ENCODE measurements around the gene NHSL1. TPM values are rescaled to one million over a fixed set of nuclear protein-coding genes. Genes with fewer than 3 reads are reported as not detected.

NHSL1 gene
- total and polyA plus RNA-seq, 9 donors = 0.84 to 7.1 (median 2.6) TPM

DNA sequence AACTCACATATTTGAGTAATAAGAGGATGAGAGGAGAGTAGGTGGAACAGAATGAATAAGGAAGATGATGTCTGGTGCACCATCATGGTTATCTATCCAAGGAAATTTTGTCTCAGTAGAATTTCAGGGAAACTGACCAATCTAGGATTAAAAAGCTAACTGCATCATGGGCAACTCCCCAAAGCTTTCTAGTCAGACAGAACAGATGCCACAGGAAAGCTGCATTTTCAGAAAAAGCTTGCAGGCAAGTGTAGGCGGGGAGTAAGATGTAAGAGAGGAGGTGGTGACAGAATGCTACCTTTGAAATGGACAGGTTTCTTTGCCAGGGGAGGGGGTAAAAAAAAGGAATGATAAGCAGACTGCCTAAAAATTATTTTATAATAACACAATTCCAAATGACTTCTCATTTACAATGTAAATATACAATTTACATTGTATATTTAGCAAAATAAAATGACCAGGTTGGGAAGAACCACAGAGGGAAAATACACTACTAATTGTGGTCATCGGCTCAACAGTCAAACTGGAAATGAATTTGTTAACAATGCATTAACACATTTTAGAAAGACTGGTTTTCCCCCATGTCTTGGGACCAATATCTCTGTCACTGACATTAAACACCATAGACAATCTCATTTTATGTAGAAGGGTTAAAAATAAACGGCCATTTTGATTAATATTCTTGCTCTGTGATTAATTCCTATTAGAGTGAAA, 15.1 kb downstream of the NHSL1 start:
- no peaks in the 10 kb centered on the region for H3K27me3 ChIP-seq
- H3K36me3 ChIP-seq = no peaks in the 10 kb centered on the region
- no peaks in the 10 kb centered on the region for H3K4me1 ChIP-seq (ENCODE audit: insufficient read depth)
- H3K27ac ChIP-seq = no peak overlapping the region
- no peak for DNase-seq
- intact Hi-C loops (cut with DNase I) = no loop called here
- WGBS, 3 donors = 80 to 83% (median 83%) methylated on average over 3 of the region's 3 CpGs
- H3K9me3 ChIP-seq = no peaks in the 10 kb centered on the region
- no peak overlapping the region for H3K4me3 ChIP-seq
- TF ChIP-seq EP300 (IDR thresholded peaks at IDR 0.05) (no peak), POLR2A (IDR thresholded peaks at IDR 0.05) (no peak)
- TF ChIP-seq, protein P1, sequence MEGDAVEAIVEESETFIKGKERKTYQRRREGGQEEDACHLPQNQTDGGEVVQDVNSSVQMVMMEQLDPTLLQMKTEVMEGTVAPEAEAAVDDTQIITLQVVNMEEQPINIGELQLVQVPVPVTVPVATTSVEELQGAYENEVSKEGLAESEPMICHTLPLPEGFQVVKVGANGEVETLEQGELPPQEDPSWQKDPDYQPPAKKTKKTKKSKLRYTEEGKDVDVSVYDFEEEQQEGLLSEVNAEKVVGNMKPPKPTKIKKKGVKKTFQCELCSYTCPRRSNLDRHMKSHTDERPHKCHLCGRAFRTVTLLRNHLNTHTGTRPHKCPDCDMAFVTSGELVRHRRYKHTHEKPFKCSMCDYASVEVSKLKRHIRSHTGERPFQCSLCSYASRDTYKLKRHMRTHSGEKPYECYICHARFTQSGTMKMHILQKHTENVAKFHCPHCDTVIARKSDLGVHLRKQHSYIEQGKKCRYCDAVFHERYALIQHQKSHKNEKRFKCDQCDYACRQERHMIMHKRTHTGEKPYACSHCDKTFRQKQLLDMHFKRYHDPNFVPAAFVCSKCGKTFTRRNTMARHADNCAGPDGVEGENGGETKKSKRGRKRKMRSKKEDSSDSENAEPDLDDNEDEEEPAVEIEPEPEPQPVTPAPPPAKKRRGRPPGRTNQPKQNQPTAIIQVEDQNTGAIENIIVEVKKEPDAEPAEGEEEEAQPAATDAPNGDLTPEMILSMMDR (IDR thresholded peaks at IDR 0.05) = no peak

DNA sequence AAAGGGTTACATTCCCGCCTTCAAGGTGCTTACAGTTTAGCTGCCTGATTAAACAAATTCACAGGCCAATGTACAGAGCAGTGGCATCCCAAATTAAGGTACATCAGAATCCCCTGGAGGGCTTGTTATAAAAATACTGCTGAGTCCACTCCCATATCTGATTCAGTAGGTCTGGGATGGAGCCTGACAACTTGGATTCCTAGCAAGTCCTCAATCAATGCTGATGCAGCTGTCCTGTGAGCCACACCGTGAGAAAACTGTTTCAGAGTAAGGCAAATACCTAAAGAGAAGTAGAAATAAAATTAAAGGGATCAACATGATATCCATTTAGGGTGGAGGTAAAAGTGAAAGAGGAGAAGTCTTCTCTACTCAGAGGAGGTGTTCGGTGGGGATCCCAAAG, 16.5 kb downstream of the NHSL1 start:
- WGBS, 3 donors = 97 to 98% (median 98%) methylated on average over 3 of the region's 3 CpGs
- Histone ChIP-seq H3K27ac (no peak overlapping the region), H3K4me3 (no peak overlapping the region), H3K4me1 (ENCODE audit: insufficient read depth) (no peaks in the 10 kb centered on the region), H3K9me3 (no peaks in the 10 kb centered on the region), H3K36me3 (no peaks in the 10 kb centered on the region), H3K27me3 (no peaks in the 10 kb centered on the region)
- TF ChIP-seq EP300 (IDR thresholded peaks at IDR 0.05) = no peak
- TF ChIP-seq, protein P1 (IDR thresholded peaks at IDR 0.05) = no peak
- TF ChIP-seq POLR2A (IDR thresholded peaks at IDR 0.05) = no peak
- intact Hi-C loops (cut with DNase I) = no loop called here
- no peak for DNase-seq

DNA sequence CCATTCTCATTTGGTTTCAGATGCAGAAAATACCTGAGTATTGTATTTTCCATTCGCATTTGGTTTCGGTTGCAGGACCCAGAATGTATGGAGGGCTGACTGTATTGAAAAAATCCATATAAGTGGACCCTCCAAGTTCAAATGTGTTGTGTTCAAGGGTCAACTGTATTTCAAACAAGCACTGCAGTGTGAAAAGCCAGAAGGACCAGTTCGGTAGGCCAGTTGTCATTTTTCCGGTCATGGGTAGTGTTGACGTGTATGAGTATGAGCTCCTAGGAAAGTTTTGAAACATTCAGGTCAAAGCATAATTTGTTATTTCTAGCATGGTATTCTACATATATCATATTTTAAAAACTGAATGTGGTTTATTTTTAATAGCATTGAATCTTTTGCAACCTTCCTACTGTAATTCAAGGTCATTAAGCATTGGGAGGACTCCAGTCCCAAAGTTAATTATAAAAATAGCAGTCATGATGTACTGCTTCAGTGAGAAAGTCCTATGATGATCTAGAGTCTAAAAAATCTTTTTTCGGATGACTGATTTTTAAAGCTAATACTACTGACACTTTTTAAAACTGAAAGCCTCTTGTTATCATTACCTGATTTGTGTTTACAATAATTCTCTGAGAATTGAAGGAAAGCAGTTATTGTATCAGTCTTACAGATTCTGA, 18.9 kb downstream of the NHSL1 start:
- Histone ChIP-seq H3K36me3 (no peaks in the 10 kb centered on the region), H3K27me3 (no peaks in the 10 kb centered on the region), H3K4me1 (ENCODE audit: insufficient read depth) (no peaks in the 10 kb centered on the region), H3K9me3 (no peaks in the 10 kb centered on the region), H3K4me3 (no peak overlapping the region), H3K27ac (no peak overlapping the region)
- intact Hi-C loops (cut with DNase I) = no loop called here
- 43 to 61% (median 53%) methylated on average over 6 of the region's 6 CpGs for WGBS, 3 donors
- DNase-seq = no peak
- no peak for TF ChIP-seq EP300 (IDR thresholded peaks at IDR 0.05)
- no peak for TF ChIP-seq POLR2A (IDR thresholded peaks at IDR 0.05)
- TF ChIP-seq, protein P1 (IDR thresholded peaks at IDR 0.05) = no peak

DNA sequence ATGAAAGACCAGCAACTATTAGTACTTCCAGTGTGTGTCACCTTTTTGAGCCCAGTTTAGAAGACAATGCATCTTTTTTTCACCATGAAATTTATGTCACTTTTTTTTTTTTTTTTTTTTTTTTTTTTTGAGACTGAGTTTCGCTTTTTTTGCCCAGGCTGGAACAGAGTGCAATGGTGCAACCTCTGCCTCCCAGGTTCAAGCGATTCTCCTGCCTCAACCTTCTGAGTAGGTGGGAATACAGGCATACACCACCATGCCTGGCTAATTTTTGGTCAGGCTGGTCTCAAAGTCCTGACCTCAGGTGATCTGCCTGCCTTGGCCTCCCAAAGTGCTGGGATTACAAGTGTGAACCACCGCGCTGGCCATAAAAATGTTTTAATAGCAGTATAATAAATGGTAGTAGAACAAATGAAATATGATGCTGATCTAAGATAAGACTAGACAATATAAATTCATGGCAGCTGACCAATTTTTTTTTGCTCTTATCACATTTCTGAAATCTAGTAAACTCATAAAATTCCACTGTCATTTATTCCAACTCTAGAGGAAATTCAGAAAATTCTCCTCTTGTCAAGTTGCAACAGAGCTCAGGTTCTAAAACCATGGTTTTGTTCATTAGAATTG, 21.3 kb downstream of the NHSL1 start:
- Histone ChIP-seq H3K36me3 (no peaks in the 10 kb centered on the region), H3K9me3 (no peaks in the 10 kb centered on the region), H3K4me1 (ENCODE audit: insufficient read depth) (no peaks in the 10 kb centered on the region), H3K27ac (no peak overlapping the region), H3K4me3 (no peak overlapping the region), H3K27me3 (no peaks in the 10 kb centered on the region)
- 86 to 94% (median 93%) methylated on average over 4 of the region's 4 CpGs for WGBS, 3 donors
- TF ChIP-seq EP300 (IDR thresholded peaks at IDR 0.05) = no peak
- TF ChIP-seq, protein P1 (IDR thresholded peaks at IDR 0.05) = no peak
- no peak for TF ChIP-seq POLR2A (IDR thresholded peaks at IDR 0.05)
- intact Hi-C loops (cut with DNase I) = no loop called here
- no peak for DNase-seq

Data from ovary (tissue), 9 donors.